SK-MEL-5 (cell line): ENCODE results near the gene MX1. TPM values are rescaled to one million over a fixed set of nuclear protein-coding genes. Genes with fewer than 3 reads are reported as not detected.

Experiments used
- DNase-seq: peaks from one replicate; pipeline ENCODE4 v3.0.0-alpha.2; 2016; ENCODE audit warnings: low read depth, low spot score
- in situ Hi-C: cut with HindIII; loops from 2 replicates; pipeline ENCODE4 v1.10.0; 2016; ENCODE audit warnings: low sequenced_read_pairs, high pct_unique_total_duplicates, low pct_unique_long_range_greater_than_20kb
- total RNA-seq: library from RNA; depleted of rRNA; stranded (reverse); fragments of >200 nt; shearing (Covaris generic); gene quantifications from 2 replicates; pipeline ENCODE4 v1.2.3, GENCODE V29; 2014

MX1 gene
- total RNA-seq, 1 experiment from 2014 or later: 3.6 TPM

GRCh38 chr21:41427556-41427955, 1.5 kb downstream of the MX1 start:
- in situ Hi-C loops: no loop called here
- DNase-seq: no peak

- no peak for DNase-seq
- in situ Hi-C loops: no loop called here
Measured at GRCh38 chr21:41428311-41428710, 2.3 kb downstream of the MX1 start.

GRCh38 chr21:41428847-41429246, 2.8 kb downstream of the MX1 start:
- in situ Hi-C loops: no loop called here
- no peak for DNase-seq

- in situ Hi-C loops: no loop called here
- no peak for DNase-seq
Measured at GRCh38 chr21:41429305-41429704, 3.3 kb downstream of the MX1 start.

GRCh38 chr21:41429925-41430491, 4.0 kb downstream of the MX1 start:
- DNase-seq: no peak
- in situ Hi-C loops: no loop called here

- in situ Hi-C loops: no loop called here
- no peak for DNase-seq
Measured at GRCh38 chr21:41431788-41432548, 5.9 kb downstream of the MX1 start.

- in situ Hi-C loops: no loop called here
- no peak for DNase-seq
Measured at GRCh38 chr21:41432562-41433460, 6.8 kb downstream of the MX1 start.

GRCh38 chr21:41433566-41433965, 7.5 kb downstream of the MX1 start:
- in situ Hi-C loops: no loop called here
- DNase-seq: no peak

GRCh38 chr21:41435706-41436105, 9.7 kb downstream of the MX1 start:
- no peak for DNase-seq
- in situ Hi-C loops: no loop called here

- no peak for DNase-seq
- in situ Hi-C loops: no loop called here
Measured at GRCh38 chr21:41437729-41438128, 11.7 kb downstream of the MX1 start.

GRCh38 chr21:41438425-41439113, 12.5 kb downstream of the MX1 start:
- DNase-seq: no peak

GRCh38 chr21:41439248-41439647, 13.2 kb downstream of the MX1 start:
- DNase-seq: no peak
- in situ Hi-C loops: no loop called here

More at GRCh38 chr21:41438425-41439113, 12.5 kb downstream of the MX1 start:
- in situ Hi-C loops: no loop called here

- DNase-seq: no peak
- in situ Hi-C loops: no loop called here
Measured at GRCh38 chr21:41441546-41441945, 15.5 kb downstream of the MX1 start.

- no peak for DNase-seq
- in situ Hi-C loops: no loop called here
Measured at GRCh38 chr21:41442481-41443186, 16.6 kb downstream of the MX1 start.

GRCh38 chr21:41443562-41443961, 17.5 kb downstream of the MX1 start:
- no peak for DNase-seq
- in situ Hi-C loops: no loop called here

GRCh38 chr21:41444703-41445464, 18.8 kb downstream of the MX1 start:
- no peak for DNase-seq
- in situ Hi-C loops: no loop called here

- in situ Hi-C loops: no loop called here
- DNase-seq: no peak
Measured at GRCh38 chr21:41445465-41445862, 19.4 kb downstream of the MX1 start.
